Esophagus mucosa (tissue), 1 donor: ENCODE measurements around the gene MAP7D1. TPM values are rescaled to one million over a fixed set of nuclear protein-coding genes. Genes with fewer than 3 reads are reported as not detected.
A peak's percentile ranks its signal among the peaks of the same experiment; 100 is the strongest.

Experiments
- ATAC-seq: fragments of 200-7000 bp; cut with Tn5 transposase; one replicate; pipeline ENCODE4 v1.9.1; 2020
- total RNA-seq: library from RNA; stranded (reverse); gene quantifications from one replicate; pipeline ENCODE4 v1.2.4, GENCODE V29; 2023
- donor health status: DM: yes; HTN: yes; CAD: no.

The MAP7D1 gene
- total RNA-seq, 1 donor from 2014 or later = 93.1 TPM

GRCh38 chr1:36128126-36128904 lies 27.6 kb upstream of the MAP7D1 start:
- no peak for ATAC-seq

- ATAC-seq = no peak
Observed at GRCh38 chr1:36128905-36129206, 27.1 kb upstream of the MAP7D1 start.

GRCh38 chr1:36132029-36132428 lies 23.9 kb upstream of the MAP7D1 start:
- ATAC-seq = no peak

- ATAC-seq = peak; percentile 80
Observed at GRCh38 chr1:36133484-36133883, 22.5 kb upstream of the MAP7D1 start.

- ATAC-seq = no peak
Observed at GRCh38 chr1:36134031-36134430, 21.9 kb upstream of the MAP7D1 start.

- ATAC-seq = peak; percentile 91
Observed at GRCh38 chr1:36134505-36135329, 21.2 kb upstream of the MAP7D1 start.

- ATAC-seq = no peak
Observed at GRCh38 chr1:36135330-36135667, 20.7 kb upstream of the MAP7D1 start.

GRCh38 chr1:36135796-36136195 lies 20.2 kb upstream of the MAP7D1 start:
- ATAC-seq = no peak

GRCh38 chr1:36136535-36136934 lies 19.4 kb upstream of the MAP7D1 start:
- ATAC-seq = peak; percentile 65

- no peak for ATAC-seq
Observed at GRCh38 chr1:36137226-36137625, 18.7 kb upstream of the MAP7D1 start.

GRCh38 chr1:36137776-36138175 lies 18.2 kb upstream of the MAP7D1 start:
- ATAC-seq = no peak

GRCh38 chr1:36139521-36139920 lies 16.4 kb upstream of the MAP7D1 start:
- no peak for ATAC-seq

- ATAC-seq = no peak
Observed at GRCh38 chr1:36142121-36142520, 13.8 kb upstream of the MAP7D1 start.

GRCh38 chr1:36143424-36143823 lies 12.5 kb upstream of the MAP7D1 start:
- no peak for ATAC-seq

GRCh38 chr1:36144413-36144812 lies 11.5 kb upstream of the MAP7D1 start:
- no peak for ATAC-seq

GRCh38 chr1:36148821-36149236 lies 7.1 kb upstream of the MAP7D1 start:
- no peak for ATAC-seq

- peak; percentile 94 for ATAC-seq
Observed at GRCh38 chr1:36149237-36149972, 6.6 kb upstream of the MAP7D1 start, which contains the start of gene TRAPPC3. Gene TRAPPC3 (minus strand): TSS chr1:36149486. CDS start chr1:36149378, 108 bp downstream.

- no peak for ATAC-seq
Observed at GRCh38 chr1:36149973-36150295, 6.0 kb upstream of the MAP7D1 start.

- peak; percentile 78 for ATAC-seq
Observed at GRCh38 chr1:36150296-36151133, 5.4 kb upstream of the MAP7D1 start.

GRCh38 chr1:36151134-36151844 lies 4.7 kb upstream of the MAP7D1 start:
- ATAC-seq = no peak

- no peak for ATAC-seq
Observed at GRCh38 chr1:36151845-36152203, 4.1 kb upstream of the MAP7D1 start.

- ATAC-seq = no peak
Observed at GRCh38 chr1:36153476-36153875, 2.5 kb upstream of the MAP7D1 start.
